HepG2 (cell line): ENCODE results near the gene ZC3H8. TPM values are rescaled to one million over a fixed set of nuclear protein-coding genes. Genes with fewer than 3 reads are reported as not detected.
A peak's percentile ranks its signal among the peaks of the same experiment; 100 is the strongest.

ENCODE experiments used
- ATAD3A ChIP-seq: sonication (generic); formaldehyde crosslinking; IDR thresholded peaks from 2 replicates; pipeline ENCODE4 v1.4.0; 2020; ENCODE audit warnings: missing genetic modification reagents
- DR1 ChIP-seq: sonication (generic); formaldehyde crosslinking; IDR thresholded peaks from 2 replicates; pipeline ENCODE4 v1.8.0; 2021; ENCODE audit warnings: mild to moderate bottlenecking, missing genetic modification reagents, inconsistent platforms
- FOXA1 ChIP-seq, 2 experiments: fragments of 450-650 bp in 1 of 2; sonication (generic) in 1 of 2; formaldehyde crosslinking in 1 of 2; IDR thresholded peaks; 2 replicates each; pipeline versions ENCODE4 v1.4.0 to v1.6.1; 2016 to 2020; ENCODE audit warnings: missing genetic modification reagents in 1 of 2
- GATA4 ChIP-seq: sonication (generic); IDR thresholded peaks from 2 replicates; pipeline ENCODE4 v1.6.1; 2016; ENCODE audit warnings: antibody characterized with exemption, low read depth, borderline replicate concordance
- HINFP ChIP-seq: sonication (generic); formaldehyde crosslinking; IDR thresholded peaks from 2 replicates; pipeline ENCODE4 v1.4.0; 2020; ENCODE audit warnings: low read depth, mild to moderate bottlenecking, missing genetic modification reagents
- MAZ ChIP-seq, 2 experiments: sonication (generic) in 1 of 2; formaldehyde crosslinking in 1 of 2; IDR thresholded peaks; 2 replicates each; pipeline versions ENCODE4 v1.5.0 to v1.6.1; 2012 to 2020; ENCODE audit warnings: low read depth in 2 of 2, mild to moderate bottlenecking in 2 of 2, borderline replicate concordance in 1 of 2, improper control_type of control experiment in 1 of 2, low read length in 1 of 2, missing genetic modification reagents in 1 of 2, moderate library complexity in 1 of 2
- MTF1 ChIP-seq: sonication (generic); formaldehyde crosslinking; IDR thresholded peaks from 2 replicates; pipeline ENCODE4 v1.5.0; 2020; ENCODE audit warnings: missing genetic modification reagents
- RFX3 ChIP-seq: IDR thresholded peaks from 2 replicates; pipeline ENCODE4 v1.6.1; 2016; ENCODE audit warnings: missing biosample characterization, missing genetic modification reagents
- RORA ChIP-seq: sonication (generic); formaldehyde crosslinking; IDR thresholded peaks from 2 replicates; pipeline ENCODE4 v1.5.0; 2020; ENCODE audit warnings: mild to moderate bottlenecking, missing genetic modification reagents, moderate library complexity
- SMAD3 ChIP-seq: sonication (generic); formaldehyde crosslinking; IDR thresholded peaks from 2 replicates; pipeline ENCODE4 v1.4.0; 2020; ENCODE audit warnings: missing genetic modification reagents
- ZNF513 ChIP-seq: sonication (generic); formaldehyde crosslinking; conservative IDR thresholded peaks from 2 replicates; pipeline ENCODE4 v1.5.0; 2020; ENCODE audit warnings: missing genetic modification reagents
- ZNF546 ChIP-seq: sonication (generic); formaldehyde crosslinking; conservative IDR thresholded peaks from 2 replicates; pipeline ENCODE4 v1.8.1; 2023; ENCODE audit warnings: mild to moderate bottlenecking, missing genetic modification reagents
- ZNF557 ChIP-seq: sonication (generic); formaldehyde crosslinking; IDR thresholded peaks from 2 replicates; pipeline ENCODE4 v1.4.0; 2020; ENCODE audit warnings: missing genetic modification reagents
- ZNF709 ChIP-seq: sonication (generic); formaldehyde crosslinking; IDR thresholded peaks from 2 replicates; pipeline ENCODE4 v1.5.0; 2020; ENCODE audit warnings: mild to moderate bottlenecking, missing genetic modification reagents
- ZNF75D ChIP-seq: sonication (generic); formaldehyde crosslinking; IDR thresholded peaks from 2 replicates; pipeline ENCODE4 v1.8.1; 2023; ENCODE audit warnings: missing genetic modification reagents, mild to moderate bottlenecking, borderline replicate concordance
- polyA plus RNA-seq, 8 experiments: library from polyadenylated mRNA; depleted of rRNA in 3 of 8; stranded (reverse) in 7 of 8; unstranded in 1 of 8; fragments of >200 nt; fragmentation: Illumina TruSeq in 4 of 8; extraction: Trizol in 4 of 8; gene quantifications; 2 replicates each; pipeline versions ENCODE4 v1.2.1 to v1.2.3, GENCODE V29; 2011 to 2016; ENCODE audit warnings: low read depth in 4 of 8, missing spikeins in 1 of 8, mixed read lengths in 1 of 8; ENCODE audit not compliant: insufficient read depth in 1 of 8
- total RNA-seq, 5 experiments: library from RNA; depleted of rRNA; stranded (reverse); fragments of >200 nt; fragmentation: Illumina TruSeq; extraction: Trizol; gene quantifications; 2 replicates each; pipeline ENCODE4 v1.2.3, GENCODE V29; 2016; ENCODE audit warnings: low read depth in 1 of 5
- TF ChIP-seq, protein P1 (sequence below): sonication (generic); formaldehyde crosslinking; IDR thresholded peaks from 2 replicates; pipeline ENCODE4 v1.4.0; 2020; ENCODE audit warnings: missing genetic modification reagents
- TF ChIP-seq, protein P2 (sequence below): IDR thresholded peaks from 2 replicates; pipeline ENCODE4 v1.6.1; 2016; ENCODE audit warnings: low read depth
- TF ChIP-seq, protein P3 (sequence below), 2 experiments: sonication (generic) in 1 of 2; formaldehyde crosslinking in 1 of 2; IDR thresholded peaks; 2 replicates each; pipeline versions ENCODE4 v1.5.1 to v1.6.1; 2011 to 2020; ENCODE audit warnings: borderline replicate concordance in 1 of 2, low read depth in 1 of 2, low read length in 1 of 2, mild to moderate bottlenecking in 1 of 2, missing genetic modification reagents in 1 of 2, moderate library complexity in 1 of 2

ZC3H8 gene
- total and polyA plus RNA-seq, 2 of the 13 experiments (the other 11 are each of a cell fraction or from before 2014, with no cell fraction given), result 4.5 to 17.0 TPM

DNA sequence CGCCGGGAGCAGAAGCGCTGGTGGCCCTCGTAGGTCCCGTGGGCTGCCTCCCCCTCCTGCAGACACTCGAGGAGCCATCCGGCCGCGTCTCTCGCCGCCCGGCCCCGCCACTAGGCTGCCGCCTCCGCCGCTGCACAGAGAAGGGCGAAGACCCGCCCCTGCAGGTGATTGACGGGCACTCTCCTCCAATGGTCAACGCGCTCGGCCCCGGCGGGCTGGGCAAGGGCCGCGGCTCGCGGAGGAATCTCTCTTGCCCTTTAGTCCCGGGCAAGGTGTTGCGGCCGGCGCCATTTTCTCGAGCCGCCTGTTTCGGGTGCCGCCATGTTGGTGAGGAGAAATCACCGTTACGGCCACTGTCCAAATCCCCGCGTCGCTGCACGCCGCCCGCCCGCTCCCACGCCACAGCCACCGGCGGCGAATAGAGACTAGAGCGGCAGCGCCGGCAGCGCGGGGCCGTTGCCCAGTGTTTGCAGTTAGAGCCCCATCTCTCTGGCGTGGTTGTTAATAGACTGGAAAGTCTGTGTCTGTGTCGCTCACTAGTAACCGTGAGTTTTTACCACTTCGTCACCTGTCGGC is 20.6 kb upstream of the ZC3H8 start, which contains the start of gene ZC3H6 (continued):
- TF ChIP-seq, protein P1, sequence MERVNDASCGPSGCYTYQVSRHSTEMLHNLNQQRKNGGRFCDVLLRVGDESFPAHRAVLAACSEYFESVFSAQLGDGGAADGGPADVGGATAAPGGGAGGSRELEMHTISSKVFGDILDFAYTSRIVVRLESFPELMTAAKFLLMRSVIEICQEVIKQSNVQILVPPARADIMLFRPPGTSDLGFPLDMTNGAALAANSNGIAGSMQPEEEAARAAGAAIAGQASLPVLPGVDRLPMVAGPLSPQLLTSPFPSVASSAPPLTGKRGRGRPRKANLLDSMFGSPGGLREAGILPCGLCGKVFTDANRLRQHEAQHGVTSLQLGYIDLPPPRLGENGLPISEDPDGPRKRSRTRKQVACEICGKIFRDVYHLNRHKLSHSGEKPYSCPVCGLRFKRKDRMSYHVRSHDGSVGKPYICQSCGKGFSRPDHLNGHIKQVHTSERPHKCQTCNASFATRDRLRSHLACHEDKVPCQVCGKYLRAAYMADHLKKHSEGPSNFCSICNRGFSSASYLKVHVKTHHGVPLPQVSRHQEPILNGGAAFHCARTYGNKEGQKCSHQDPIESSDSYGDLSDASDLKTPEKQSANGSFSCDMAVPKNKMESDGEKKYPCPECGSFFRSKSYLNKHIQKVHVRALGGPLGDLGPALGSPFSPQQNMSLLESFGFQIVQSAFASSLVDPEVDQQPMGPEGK (CRISPR knock-in tag), result peak; percentile 82
- peak; percentile 85 for TF ChIP-seq MAZ (IDR thresholded peaks at IDR 0.05; ENCODE audit: borderline replicate concordance, low read depth, low read length)
- peak; percentile 60 for TF ChIP-seq MAZ (CRISPR knock-in tag; IDR thresholded peaks at IDR 0.05; ENCODE audit: low read depth)
- TF ChIP-seq ZNF75D (CRISPR knock-in tag), result peak; percentile 96
- TF ChIP-seq MTF1, result peak; percentile 30; the same call in 1 of the 2 replicates
- TF ChIP-seq, protein P2, sequence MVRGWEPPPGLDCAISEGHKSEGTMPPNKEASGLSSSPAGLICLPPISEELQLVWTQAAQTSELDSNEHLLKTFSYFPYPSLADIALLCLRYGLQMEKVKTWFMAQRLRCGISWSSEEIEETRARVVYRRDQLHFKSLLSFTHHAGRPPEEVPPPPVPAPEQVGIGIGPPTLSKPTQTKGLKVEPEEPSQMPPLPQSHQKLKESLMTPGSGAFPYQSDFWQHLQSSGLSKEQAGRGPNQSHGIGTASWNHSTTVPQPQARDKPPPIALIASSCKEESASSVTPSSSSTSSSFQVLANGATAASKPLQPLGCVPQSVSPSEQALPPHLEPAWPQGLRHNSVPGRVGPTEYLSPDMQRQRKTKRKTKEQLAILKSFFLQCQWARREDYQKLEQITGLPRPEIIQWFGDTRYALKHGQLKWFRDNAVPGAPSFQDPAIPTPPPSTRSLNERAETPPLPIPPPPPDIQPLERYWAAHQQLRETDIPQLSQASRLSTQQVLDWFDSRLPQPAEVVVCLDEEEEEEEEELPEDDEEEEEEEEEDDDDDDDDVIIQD, result peak; percentile 91
- peak; percentile 81; the same call in 1 of the 2 replicates for TF ChIP-seq GATA4
- TF ChIP-seq, protein P3, sequence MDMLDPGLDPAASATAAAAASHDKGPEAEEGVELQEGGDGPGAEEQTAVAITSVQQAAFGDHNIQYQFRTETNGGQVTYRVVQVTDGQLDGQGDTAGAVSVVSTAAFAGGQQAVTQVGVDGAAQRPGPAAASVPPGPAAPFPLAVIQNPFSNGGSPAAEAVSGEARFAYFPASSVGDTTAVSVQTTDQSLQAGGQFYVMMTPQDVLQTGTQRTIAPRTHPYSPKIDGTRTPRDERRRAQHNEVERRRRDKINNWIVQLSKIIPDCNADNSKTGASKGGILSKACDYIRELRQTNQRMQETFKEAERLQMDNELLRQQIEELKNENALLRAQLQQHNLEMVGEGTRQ (IDR thresholded peaks at IDR 0.05; ENCODE audit: low read depth, low read length), result no peak
- TF ChIP-seq, protein P3 (CRISPR knock-in tag; IDR thresholded peaks at IDR 0.05; ENCODE audit: borderline replicate concordance), result peak; percentile 33; the same call in 1 of the 2 replicates
- peak; percentile 91 for TF ChIP-seq HINFP (CRISPR knock-in tag)
- no peak for TF ChIP-seq FOXA1 (IDR thresholded peaks at IDR 0.05)
- TF ChIP-seq FOXA1 (CRISPR knock-in tag; IDR thresholded peaks at IDR 0.05), result peak; percentile 43; the same call in 1 of the 2 replicates
- TF ChIP-seq SMAD3 (CRISPR knock-in tag), result peak; percentile 97; the same call in 1 of the 2 replicates
- TF ChIP-seq ZNF513 (CRISPR knock-in tag), result no peak
- 0 out of 2 replicates have a peak, but pooled peaks have one; percentile 3 for TF ChIP-seq RFX3
- TF ChIP-seq ZNF546 (CRISPR knock-in tag), result peak; percentile 81; the same call in 1 of the 2 replicates
- TF ChIP-seq ATAD3A (CRISPR knock-in tag), result 0 out of 2 replicates have a peak, but pooled peaks have one; percentile 74
- no peak; the same call in 1 of the 2 replicates for TF ChIP-seq RORA
- TF ChIP-seq ZNF709 (CRISPR knock-in tag), result peak; percentile 98
- TF ChIP-seq DR1 (CRISPR knock-in tag), result peak; percentile 97
- TF ChIP-seq ZNF557 (CRISPR knock-in tag), result 0 out of 2 replicates have a peak, but pooled peaks have one; percentile 43
